HepG2 (cell line): ENCODE measurements around the gene KIR2DL1. TPM values are rescaled to one million over a fixed set of nuclear protein-coding genes. Genes with fewer than 3 reads are reported as not detected.

Experiments
- ATAC-seq: fragments of 200-7000 bp; cut with Tn5 transposase; 3 replicates; pipeline ENCODE4 v1.9.1; 2020; ENCODE audit warnings: mild to moderate bottlenecking, moderate library complexity
- BruUV-seq: library from RNA; stranded (reverse); fragments of 400-500 nt; replicated peaks from 2 replicates; lab custom pipeline; 2021; lab: Mats Ljungman, UMichigan
- CTCF ChIA-PET: fragments of 300-600 bp; formaldehyde crosslinking; extraction: SDS; loops from one replicate; lab custom pipeline; 2021; ENCODE audit warnings: low total read pairs, inconsistent platforms, low intra/inter-chr PET ratio; lab: Yijun Ruan, JAX
- POLR2A ChIA-PET: fragments of 350-600 bp; sonication (Branson Sonifier 250); formaldehyde crosslinking; loops from one replicate; lab custom pipeline; 2020; ENCODE audit warnings: antibody characterized with exemption, inconsistent platforms; lab: Yijun Ruan, JAX
- DNase-seq: peaks from one replicate; pipeline ENCODE4 v3.0.0-alpha.2; 2015; ENCODE audit warnings: low spot score
- FAIRE-seq: peaks from 3 replicates; lab custom pipeline; 2011; peaks lifted over from hg19 to GRCh38; lab: Jason Lieb, UNC
- H2AFZ ChIP-seq: one replicate; pipeline ENCODE4 v1.6.1; 2011; ENCODE audit warnings: low read length, inconsistent platforms
- H3K27ac ChIP-seq: fragments of 300-600 bp; 3 replicates; pipeline ENCODE4 v1.8.0; 2011; ENCODE audit warnings: mixed run types, mild to moderate bottlenecking, mixed read lengths, low read length, inconsistent platforms; ENCODE audit not compliant: insufficient read depth; ENCODE audit errors: extremely low read length
- H3K27me3 ChIP-seq, 2 experiments: fragments of 200-600 bp in 1 of 2; 2 replicates in 1 of 2; 3 replicates in 1 of 2; pipeline versions ENCODE4 v1.6.0 to v1.8.0; 2011; ENCODE audit warnings: low read length in 2 of 2, mild to moderate bottlenecking in 2 of 2, moderate library complexity in 2 of 2, inconsistent platforms in 1 of 2; ENCODE audit not compliant: insufficient read depth in 2 of 2, control insufficient read depth in 1 of 2
- H3K36me3 ChIP-seq, 2 experiments: fragments of 200-600 bp in 1 of 2; replicated peaks in 1 of 2; 2 replicates in 1 of 2; 3 replicates in 1 of 2; pipeline versions ENCODE4 v1.5.1 to v1.8.0; 2011; ENCODE audit warnings: low read length in 2 of 2, inconsistent platforms in 1 of 2; ENCODE audit not compliant: insufficient read depth in 2 of 2, control insufficient read depth in 1 of 2
- H3K4me1 ChIP-seq: 2 replicates; pipeline ENCODE4 v1.5.1; 2012; ENCODE audit warnings: low read length, inconsistent platforms; ENCODE audit not compliant: insufficient read depth
- H3K4me2 ChIP-seq: 2 replicates; pipeline ENCODE4 v1.6.0; 2011; ENCODE audit warnings: low read depth, low read length, inconsistent platforms
- H3K4me3 ChIP-seq, 3 experiments: fragments of 200-600 bp in 1 of 3; sonication (generic), shearing (Covaris generic) in 1 of 3; replicated peaks in 1 of 3; 2 replicates each; pipeline ENCODE4 v1.5.1; 2011 to 2016; ENCODE audit warnings: low read length in 3 of 3, inconsistent platforms in 2 of 3, low read depth in 2 of 3, mild to moderate bottlenecking in 2 of 3, control low read depth in 1 of 3, mixed read lengths in 1 of 3; ENCODE audit not compliant: insufficient read depth in 1 of 3
- H3K79me2 ChIP-seq: one replicate; pipeline ENCODE4 v1.6.1; 2011; ENCODE audit warnings: low read length, inconsistent platforms; ENCODE audit not compliant: insufficient read depth
- H3K9ac ChIP-seq: 2 replicates; pipeline ENCODE4 v1.6.0; 2011; ENCODE audit warnings: mild to moderate bottlenecking, low read depth, low read length, inconsistent platforms; ENCODE audit not compliant: insufficient read depth
- H3K9me3 ChIP-seq: 2 replicates; pipeline ENCODE4 v1.5.1; 2012; ENCODE audit warnings: mild to moderate bottlenecking, low read length
- H4K20me1 ChIP-seq: 2 replicates; pipeline ENCODE4 v1.6.0; 2011; ENCODE audit warnings: inconsistent platforms, mild to moderate bottlenecking, low read length, moderate library complexity; ENCODE audit not compliant: insufficient read depth
- DR1 ChIP-seq: sonication (generic); formaldehyde crosslinking; IDR thresholded peaks from 2 replicates; pipeline ENCODE4 v1.8.0; 2021; ENCODE audit warnings: mild to moderate bottlenecking, missing genetic modification reagents, inconsistent platforms
- FOXJ3 ChIP-seq: sonication (generic); formaldehyde crosslinking; IDR thresholded peaks from 2 replicates; pipeline ENCODE4 v1.4.0; 2020; ENCODE audit warnings: missing genetic modification reagents, mild to moderate bottlenecking, borderline replicate concordance
- KIAA2018 ChIP-seq: sonication (generic); formaldehyde crosslinking; IDR thresholded peaks from 2 replicates; pipeline ENCODE4 v1.5.0; 2020; ENCODE audit warnings: mild to moderate bottlenecking, missing genetic modification reagents, borderline replicate concordance
- NFIC ChIP-seq: IDR thresholded peaks from 2 replicates; pipeline ENCODE4 v1.6.1; 2012; ENCODE audit warnings: mild to moderate bottlenecking, low read length, inconsistent platforms
- REL ChIP-seq: sonication (generic); formaldehyde crosslinking; conservative IDR thresholded peaks from 2 replicates; pipeline ENCODE4 v1.8.0; 2022; ENCODE audit warnings: mild to moderate bottlenecking, missing genetic modification reagents, moderate library complexity
- SP2 ChIP-seq: sonication (generic); formaldehyde crosslinking; IDR thresholded peaks from 2 replicates; pipeline ENCODE4 v1.5.1; 2020; ENCODE audit warnings: mild to moderate bottlenecking, missing genetic modification reagents
- TEAD3 ChIP-seq: optimal IDR thresholded peaks from 2 replicates; pipeline ENCODE3; 2016; ENCODE audit warnings: borderline replicate concordance
- TRIM24 ChIP-seq: sonication (generic); formaldehyde crosslinking; IDR thresholded peaks from 2 replicates; pipeline ENCODE4 v1.8.0; 2022; ENCODE audit warnings: mild to moderate bottlenecking, missing genetic modification reagents
- ZBTB25 ChIP-seq: IDR thresholded peaks from 2 replicates; pipeline ENCODE4 v1.6.1; 2018; ENCODE audit warnings: missing genetic modification reagents
- ZIK1 ChIP-seq: sonication (generic); formaldehyde crosslinking; IDR thresholded peaks from 2 replicates; pipeline ENCODE4 v1.5.0; 2020; ENCODE audit warnings: mild to moderate bottlenecking, low read depth, missing genetic modification reagents, borderline replicate concordance
- ZNF230 ChIP-seq: sonication (generic); formaldehyde crosslinking; IDR thresholded peaks from 2 replicates; pipeline ENCODE4 v1.4.0; 2020; ENCODE audit warnings: mild to moderate bottlenecking, missing genetic modification reagents
- ZNF362 ChIP-seq: sonication (generic); formaldehyde crosslinking; IDR thresholded peaks from 2 replicates; pipeline ENCODE4 v1.4.0; 2020; ENCODE audit warnings: missing genetic modification reagents, mild to moderate bottlenecking, borderline replicate concordance
- WGBS: methylation state at CpG from one replicate; pipeline ENCODE4 v1.1.6; 2017; ENCODE audit warnings: low lambda C conversion rate; 5-methylcytosine and 5-hydroxymethylcytosine counted together
- in situ Hi-C: cut with HindIII; loops from 2 replicates; pipeline ENCODE4 v1.10.0; 2017; ENCODE audit warnings: low pct_unique_long_range_greater_than_20kb; ENCODE audit not compliant: extremely low pct_ligation_motif_present
- intact Hi-C: fragments of 100-400 bp; cut with micrococcal nuclease; formaldehyde crosslinking; loops from one replicate; pipeline ENCODE4 v1.10.0; 2022; ENCODE audit not compliant: unreplicated experiment
- polyA plus RNA-seq, 8 experiments: library from polyadenylated mRNA; depleted of rRNA in 3 of 8; stranded (reverse) in 7 of 8; unstranded in 1 of 8; fragments of >200 nt; fragmentation: Illumina TruSeq in 4 of 8; extraction: Trizol in 4 of 8; gene quantifications; 2 replicates each; pipeline versions ENCODE4 v1.2.1 to v1.2.3, GENCODE V29; 2011 to 2016; ENCODE audit warnings: low read depth in 4 of 8, missing spikeins in 1 of 8, mixed read lengths in 1 of 8; ENCODE audit not compliant: insufficient read depth in 1 of 8
- total RNA-seq, 5 experiments: library from RNA; depleted of rRNA; stranded (reverse); fragments of >200 nt; fragmentation: Illumina TruSeq; extraction: Trizol; gene quantifications; 2 replicates each; pipeline ENCODE4 v1.2.3, GENCODE V29; 2016; ENCODE audit warnings: low read depth in 1 of 5

The KIR2DL1 gene
- total and polyA plus RNA-seq, 2 of the 13 experiments (the other 11 are each of a cell fraction or from before 2014, with no cell fraction given) = not detected

- TF ChIP-seq KIAA2018 (CRISPR knock-in tag) = no peak
These were observed 35.0 kb downstream of the KIR2DL1 start (continued) for GRCh38 chr19:54804571-54804970.

GRCh38 chr19:54805665-54806515 is 36.3 kb downstream of the KIR2DL1 start:
- no peak for FAIRE-seq
- H3K4me3 ChIP-seq = no peak overlapping the region
- H4K20me1 ChIP-seq = no peaks in the 10 kb centered on the region
- no peaks in the 10 kb centered on the region for H3K9me3 ChIP-seq
- WGBS = 16% methylated on average over 7 of the region's 14 CpGs
- POLR2A ChIA-PET = no interaction called here
- no TSS peak for BruUV-seq
- no peak for DNase-seq
- intact Hi-C loops = no loop called here
- H3K4me1 ChIP-seq = no peaks in the 10 kb centered on the region
- peaks cover 0 to 2% of the 10 kb centered on the region in 2 experiments; a peak in 1 of 5 replicates for H3K27me3 ChIP-seq
- H3K36me3 ChIP-seq = no peaks in the 10 kb centered on the region
- in situ Hi-C loops = no loop called here
- no peak overlapping the region for H3K9ac ChIP-seq
- no peaks in the 10 kb centered on the region for H3K79me2 ChIP-seq
- no peak overlapping the region for H3K4me2 ChIP-seq
- CTCF ChIA-PET = no interaction called here
- H3K27ac ChIP-seq = no peak overlapping the region
- no peak overlapping the region for H2AFZ ChIP-seq
- ATAC-seq = no peak
- TF ChIP-seq FOXJ3 (no peak), SP2 (CRISPR knock-in tag) (no peak), TEAD3 (CRISPR knock-in tag) (no peak), ZNF362 (CRISPR knock-in tag) (no peak), REL (no peak), ZNF230 (CRISPR knock-in tag) (no peak), TRIM24 (no peak), ZIK1 (CRISPR knock-in tag) (no peak), ZBTB25 (no peak), DR1 (no peak), NFIC (no peak)
